GM19043 (cell line): ENCODE results near the gene SMIM5.
"Not testable (repeated sequence)": the region's sequence is repeated elsewhere in the genome, so short reads cannot be mapped to it uniquely, and the experiment has no call there.

Experiments
- ATAC-seq: cut with Tn5 transposase; IDR thresholded peaks from one replicate; pipeline ENCODE4 v1.9.1; 2021; ENCODE audit warnings: low read depth; ENCODE audit not compliant: unreplicated experiment

Gene SMIM5

GRCh38 chr17:75624021-75624420, 9.2 kb upstream of the SMIM5 start:
- no peak for ATAC-seq

GRCh38 chr17:75624714-75625345, 8.4 kb upstream of the SMIM5 start:
- no peak for ATAC-seq

GRCh38 chr17:75625813-75626486, 7.3 kb upstream of the SMIM5 start:
- no peak for ATAC-seq

- ATAC-seq: no peak
These were observed 6.7 kb upstream of the SMIM5 start for GRCh38 chr17:75626496-75627038.

- ATAC-seq: no peak
These were observed 6.1 kb upstream of the SMIM5 start for GRCh38 chr17:75627094-75627493.

- ATAC-seq: no peak
These were observed 4.8 kb upstream of the SMIM5 start for GRCh38 chr17:75628425-75628824.

GRCh38 chr17:75629157-75629556, 4.1 kb upstream of the SMIM5 start:
- ATAC-seq: no peak

- ATAC-seq: no peak
These were observed 2.9 kb upstream of the SMIM5 start for GRCh38 chr17:75630071-75630917.

GRCh38 chr17:75631353-75631752, 1.9 kb upstream of the SMIM5 start:
- no peak for ATAC-seq

GRCh38 chr17:75632428-75632827, 806 bp upstream of the SMIM5 start:
- no peak for ATAC-seq

- no peak for ATAC-seq
These were observed 497 bp downstream of the SMIM5 start for GRCh38 chr17:75633486-75634375.

- ATAC-seq: no peak
These were observed 1.1 kb downstream of the SMIM5 start for GRCh38 chr17:75634376-75634740.

- no peak for ATAC-seq
These were observed 1.7 kb downstream of the SMIM5 start for GRCh38 chr17:75634754-75635609.

GRCh38 chr17:75635610-75636202, 2.5 kb downstream of the SMIM5 start:
- ATAC-seq: no peak

- ATAC-seq: no peak
These were observed 3.3 kb downstream of the SMIM5 start for GRCh38 chr17:75636381-75637142.

- ATAC-seq: no peak
These were observed 3.9 kb downstream of the SMIM5 start for GRCh38 chr17:75637143-75637538.

- ATAC-seq: no peak
These were observed 4.3 kb downstream of the SMIM5 start for GRCh38 chr17:75637551-75637950.

GRCh38 chr17:75638039-75638438, 4.8 kb downstream of the SMIM5 start:
- ATAC-seq: not testable (repeated sequence)
